Keratinocyte (primary cell): Measurements from ENCODE around the gene RMDN3. TPM values are rescaled to one million over a fixed set of nuclear protein-coding genes. Genes with fewer than 3 reads are reported as not detected.

Experiments
- DNase-seq: peaks from one replicate; pipeline ENCODE4 v3.0.0-alpha.2; 2011; ENCODE audit warnings: low read depth, missing footprints, low spot score
- FAIRE-seq: peaks from 2 replicates; lab custom pipeline; 2011; peaks lifted over from hg19 to GRCh38; lab: Jason Lieb, UNC
- H2AFZ ChIP-seq: 2 replicates; pipeline ENCODE4 v1.6.0; 2012; ENCODE audit warnings: low read length, control low read depth, inconsistent platforms; ENCODE audit not compliant: control insufficient read depth
- H3K27ac ChIP-seq: 2 replicates; pipeline ENCODE4 v1.5.1; 2011; ENCODE audit warnings: low read length; ENCODE audit not compliant: control insufficient read depth, insufficient read depth
- H3K27me3 ChIP-seq: 3 replicates; pipeline ENCODE4 v1.6.0; 2011; ENCODE audit warnings: low read length; ENCODE audit not compliant: control insufficient read depth, insufficient read depth; ENCODE audit errors: extremely low read depth
- H3K36me3 ChIP-seq, 2 experiments: 2 replicates in 1 of 2; 3 replicates in 1 of 2; pipeline ENCODE4 v1.5.1; 2011; ENCODE audit warnings: low read length in 2 of 2, mild to moderate bottlenecking in 1 of 2; ENCODE audit not compliant: control insufficient read depth in 2 of 2, insufficient read depth in 2 of 2; ENCODE audit errors: extremely low read depth in 1 of 2
- H3K4me1 ChIP-seq: 3 replicates; pipeline ENCODE4 v1.5.1; 2011; ENCODE audit warnings: low read length; ENCODE audit not compliant: control insufficient read depth, insufficient read depth; ENCODE audit errors: extremely low read depth
- H3K4me2 ChIP-seq: 3 replicates; pipeline ENCODE4 v1.6.0; 2011; ENCODE audit warnings: low read depth, low read length; ENCODE audit not compliant: control insufficient read depth, insufficient read depth; ENCODE audit errors: extremely low read depth
- H3K4me3 ChIP-seq, 3 experiments: fragments of 200-600 bp in 1 of 3; sonication (generic) in 1 of 3; 2 replicates in 2 of 3; 3 replicates in 1 of 3; pipeline ENCODE4 v1.5.1; 2011 to 2016; ENCODE audit warnings: low read length in 3 of 3, mild to moderate bottlenecking in 3 of 3, control low read depth in 2 of 3, inconsistent platforms in 1 of 3, low read depth in 1 of 3, mixed read lengths in 1 of 3, mixed run types in 1 of 3, moderate library complexity in 1 of 3; ENCODE audit not compliant: control insufficient read depth in 2 of 3, insufficient read depth in 2 of 3; ENCODE audit errors: extremely low read depth in 1 of 3
- H3K79me2 ChIP-seq: 2 replicates; pipeline ENCODE4 v1.6.0; 2012; ENCODE audit warnings: low read length; ENCODE audit not compliant: control insufficient read depth, insufficient read depth
- H3K9ac ChIP-seq: 3 replicates; pipeline ENCODE4 v1.6.0; 2011; ENCODE audit warnings: low read length; ENCODE audit not compliant: control insufficient read depth, insufficient read depth; ENCODE audit errors: extremely low read depth
- H3K9me1 ChIP-seq: 3 replicates; pipeline ENCODE4 v1.6.0; 2011; ENCODE audit warnings: low read length; ENCODE audit not compliant: control insufficient read depth, insufficient read depth; ENCODE audit errors: extremely low read depth
- H3K9me3 ChIP-seq: 2 replicates; pipeline ENCODE4 v1.5.1; 2012; ENCODE audit warnings: low read depth, low read length; ENCODE audit not compliant: control insufficient read depth
- H4K20me1 ChIP-seq: 3 replicates; pipeline ENCODE4 v1.6.0; 2011; ENCODE audit warnings: low read length; ENCODE audit not compliant: control insufficient read depth, insufficient read depth; ENCODE audit errors: extremely low read depth
- EZH2 ChIP-seq: IDR thresholded peaks from one replicate; pipeline ENCODE4 v1.6.1; 2012; ENCODE audit warnings: inconsistent platforms, mild to moderate bottlenecking, low read length, moderate library complexity
- dilution Hi-C: fragments of 300-500 bp; cut with MboI; formaldehyde crosslinking; loops from one replicate; pipeline ENCODE4 v1.7.0; 2020; ENCODE audit warnings: low sequenced_read_pairs; ENCODE audit not compliant: extremely low pct_ligation_motif_present
- polyA plus RNA-seq, 5 experiments: library from polyadenylated mRNA; depleted of rRNA in 3 of 5; stranded (reverse) in 3 of 5; stranded (forward) in 1 of 5; unstranded in 1 of 5; fragments of >200 nt; gene quantifications; 1 replicate in 1 of 5; 2 replicates in 3 of 5; 3 replicates in 1 of 5; pipeline versions ENCODE4 v1.2.1 to v1.2.3, GENCODE V29; 2011 to 2012; ENCODE audit warnings: missing spikeins in 2 of 5, low read depth in 1 of 5, low replicate concordance in 1 of 5
- TF ChIP-seq, protein P1 (sequence below), 3 experiments: IDR thresholded peaks in 1 of 3; conservative IDR thresholded peaks in 1 of 3; optimal IDR thresholded peaks in 1 of 3; 2 replicates in 2 of 3; 3 replicates in 1 of 3; pipeline versions ENCODE3 to v1.5.1; 2011; ENCODE audit warnings: low read length in 3 of 3, mild to moderate bottlenecking in 3 of 3, moderate library complexity in 2 of 3, control low read depth in 1 of 3, inconsistent platforms in 1 of 3; ENCODE audit not compliant: insufficient read depth in 2 of 3; ENCODE audit errors: extremely low read depth in 1 of 3

Gene RMDN3
- polyA plus RNA-seq, 1 donor (not counting 4 experiments of a cell fraction or from before 2014, with no cell fraction given): 23.0 TPM

DNA sequence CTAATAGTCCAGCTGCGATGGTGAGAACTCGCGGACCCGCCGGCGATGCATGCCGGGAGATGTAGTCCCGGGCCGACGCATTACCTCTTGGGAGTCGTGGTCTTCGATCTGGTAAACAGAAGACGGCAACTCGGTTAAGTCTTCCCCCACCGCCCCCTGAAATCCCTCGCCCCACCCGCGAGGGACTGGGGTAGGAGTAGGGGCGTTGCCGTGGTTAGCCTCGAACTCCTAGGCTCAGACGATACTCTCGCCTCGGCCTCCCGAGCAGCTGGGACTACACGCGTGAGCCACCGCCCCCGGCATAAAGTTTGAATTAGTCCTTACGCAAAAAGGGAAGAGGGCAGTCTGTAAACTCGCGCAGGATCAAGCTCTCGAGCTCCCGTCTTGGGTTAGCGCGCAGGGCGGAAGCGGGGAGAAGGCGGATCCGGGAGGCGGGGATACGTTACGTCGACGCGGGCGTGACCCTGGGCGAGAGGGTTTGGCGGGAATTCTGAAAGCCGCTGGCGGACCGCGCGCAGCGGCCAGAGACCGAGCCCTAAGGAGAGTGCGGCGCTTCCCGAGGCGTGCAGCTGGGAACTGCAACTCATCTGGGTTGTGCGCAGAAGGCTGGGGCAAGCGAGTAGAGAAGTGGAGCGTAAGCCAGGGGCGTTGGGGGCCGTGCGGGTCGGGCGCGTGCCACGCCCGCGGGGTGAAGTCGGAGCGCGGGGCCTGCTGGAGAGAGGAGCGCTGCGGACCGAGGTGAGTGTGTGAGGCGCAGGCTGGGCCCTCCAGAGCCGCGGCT, 60.2 kb downstream of the RMDN3 start, which contains the start of gene RAD51:
Gene RAD51 (plus strand): TSS at position 487 of the 781 bp plus-strand sequence. CDS start 3,585 bp downstream, outside the sequence.
- Histone ChIP-seq H3K9ac (peak within 1 kb of the TSS; percentile 96), H4K20me1 (no peaks in the 10 kb centered on the region), H3K79me2 (peaks cover 25% of the 10 kb centered on the region), H3K4me2 (peak within 1 kb of the TSS; percentile 93), H3K9me1 (peaks cover 2% of the 10 kb centered on the region), H3K9me3 (no peaks in the 10 kb centered on the region), H3K4me3 (peak within 1 kb of the TSS; percentile 89 to 93 (median 92)), H2AFZ (peak within 1 kb of the TSS; percentile 91), H3K27ac (peak within 1 kb of the TSS; percentile 95), H3K4me1 (peaks cover 13% of the 10 kb centered on the region), H3K27me3 (no peaks in the 10 kb centered on the region), H3K36me3 (peaks cover 0 to 3% of the 10 kb centered on the region in 2 experiments)
- dilution Hi-C loops: no loop called here
- DNase-seq: peak; percentile 68
- TF ChIP-seq, protein P1, sequence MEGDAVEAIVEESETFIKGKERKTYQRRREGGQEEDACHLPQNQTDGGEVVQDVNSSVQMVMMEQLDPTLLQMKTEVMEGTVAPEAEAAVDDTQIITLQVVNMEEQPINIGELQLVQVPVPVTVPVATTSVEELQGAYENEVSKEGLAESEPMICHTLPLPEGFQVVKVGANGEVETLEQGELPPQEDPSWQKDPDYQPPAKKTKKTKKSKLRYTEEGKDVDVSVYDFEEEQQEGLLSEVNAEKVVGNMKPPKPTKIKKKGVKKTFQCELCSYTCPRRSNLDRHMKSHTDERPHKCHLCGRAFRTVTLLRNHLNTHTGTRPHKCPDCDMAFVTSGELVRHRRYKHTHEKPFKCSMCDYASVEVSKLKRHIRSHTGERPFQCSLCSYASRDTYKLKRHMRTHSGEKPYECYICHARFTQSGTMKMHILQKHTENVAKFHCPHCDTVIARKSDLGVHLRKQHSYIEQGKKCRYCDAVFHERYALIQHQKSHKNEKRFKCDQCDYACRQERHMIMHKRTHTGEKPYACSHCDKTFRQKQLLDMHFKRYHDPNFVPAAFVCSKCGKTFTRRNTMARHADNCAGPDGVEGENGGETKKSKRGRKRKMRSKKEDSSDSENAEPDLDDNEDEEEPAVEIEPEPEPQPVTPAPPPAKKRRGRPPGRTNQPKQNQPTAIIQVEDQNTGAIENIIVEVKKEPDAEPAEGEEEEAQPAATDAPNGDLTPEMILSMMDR (optimal IDR thresholded peaks at IDR 0.05 in 1 of 3, IDR thresholded peaks at IDR 0.05 in 1 of 3, conservative IDR thresholded peaks at IDR 0.05 in 1 of 3; ENCODE audit: extremely low read depth in 1 of 3, insufficient read depth in 2 of 3, low read length in 3 of 3): no peak
- TF ChIP-seq EZH2: no peak
- FAIRE-seq: no peak

DNA sequence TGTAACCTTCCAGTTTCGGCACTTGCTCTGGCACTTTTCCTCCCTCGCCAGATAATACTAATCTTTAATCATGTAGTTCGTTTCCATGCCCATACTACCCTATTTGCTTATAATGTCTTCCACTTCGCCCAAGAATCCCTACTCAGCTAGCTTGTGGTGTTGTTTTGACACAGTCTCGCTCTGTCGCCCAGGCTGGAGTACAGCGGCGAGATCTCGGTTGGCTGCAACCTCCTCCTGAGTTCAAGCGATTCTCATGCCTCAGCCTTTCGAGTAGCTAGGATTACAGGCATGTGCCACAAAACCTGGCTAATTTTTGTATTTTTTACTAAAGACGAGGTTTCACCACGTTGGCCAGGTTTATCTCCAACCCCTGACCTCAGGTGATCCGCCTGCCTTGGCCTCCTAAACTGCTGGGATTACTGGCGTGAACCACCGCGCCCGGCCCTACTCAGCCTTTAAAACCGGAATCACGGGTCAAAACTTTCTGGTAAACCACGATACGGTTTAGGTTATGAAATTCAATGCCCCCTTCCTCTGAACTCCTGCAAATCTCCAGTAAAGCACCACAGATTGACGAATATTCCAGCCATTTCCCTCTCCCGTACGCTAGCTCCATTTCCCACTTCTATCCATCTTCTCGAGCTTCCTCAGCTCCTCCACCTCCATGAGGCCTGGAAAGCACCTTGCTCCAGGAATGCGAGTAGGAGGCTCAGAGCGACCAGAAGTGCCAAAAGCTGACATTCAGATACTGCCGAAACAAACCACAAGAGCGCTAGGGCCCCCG, 61.0 kb downstream of the RMDN3 start:
- no peak for TF ChIP-seq EZH2
- TF ChIP-seq, protein P1 (optimal IDR thresholded peaks at IDR 0.05 in 1 of 3, IDR thresholded peaks at IDR 0.05 in 1 of 3, conservative IDR thresholded peaks at IDR 0.05 in 1 of 3; ENCODE audit: extremely low read depth in 1 of 3, insufficient read depth in 2 of 3, low read length in 3 of 3): peak in 1 of 3 experiments; percentile 9
- Histone ChIP-seq H3K4me3 (peak overlapping the region; percentile 89 to 93 (median 92)), H4K20me1 (no peaks in the 10 kb centered on the region), H3K79me2 (peaks cover 25% of the 10 kb centered on the region), H3K9ac (peak overlapping the region; percentile 96), H2AFZ (peak overlapping the region; percentile 91), H3K4me1 (peaks cover 13% of the 10 kb centered on the region), H3K9me3 (no peaks in the 10 kb centered on the region), H3K9me1 (peaks cover 2% of the 10 kb centered on the region), H3K4me2 (peak overlapping the region; percentile 93), H3K36me3 (no peaks in the 10 kb centered on the region), H3K27ac (peak overlapping the region; percentile 95), H3K27me3 (no peaks in the 10 kb centered on the region)
- dilution Hi-C loops: no loop called here
- FAIRE-seq (no peak), DNase-seq (no peak)
